ENCODE results near the gene ARHGAP4.

The ARHGAP4 gene

DNA sequence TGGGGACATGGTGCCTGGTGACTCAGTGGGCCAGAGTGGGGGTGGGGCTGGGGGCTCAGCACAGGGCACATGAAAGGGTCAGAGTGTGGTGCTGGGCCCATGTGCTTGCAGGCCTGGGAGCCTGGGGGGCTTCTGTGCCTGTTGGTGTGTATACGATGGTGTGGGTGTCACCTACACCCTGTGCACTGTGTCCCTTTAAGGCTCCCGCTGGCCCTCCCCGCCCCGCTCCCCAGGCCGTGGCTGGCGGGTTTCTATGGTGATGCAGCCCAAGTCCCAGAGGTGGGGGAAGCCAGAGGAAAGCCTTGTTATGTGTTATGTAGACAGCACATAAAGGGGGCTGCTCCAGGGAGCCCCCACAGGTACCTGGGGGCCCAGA, 45.6 kb downstream of the ARHGAP4 start:
- no peak for DNase-seq (ENCODE audit: low read depth)

DNA sequence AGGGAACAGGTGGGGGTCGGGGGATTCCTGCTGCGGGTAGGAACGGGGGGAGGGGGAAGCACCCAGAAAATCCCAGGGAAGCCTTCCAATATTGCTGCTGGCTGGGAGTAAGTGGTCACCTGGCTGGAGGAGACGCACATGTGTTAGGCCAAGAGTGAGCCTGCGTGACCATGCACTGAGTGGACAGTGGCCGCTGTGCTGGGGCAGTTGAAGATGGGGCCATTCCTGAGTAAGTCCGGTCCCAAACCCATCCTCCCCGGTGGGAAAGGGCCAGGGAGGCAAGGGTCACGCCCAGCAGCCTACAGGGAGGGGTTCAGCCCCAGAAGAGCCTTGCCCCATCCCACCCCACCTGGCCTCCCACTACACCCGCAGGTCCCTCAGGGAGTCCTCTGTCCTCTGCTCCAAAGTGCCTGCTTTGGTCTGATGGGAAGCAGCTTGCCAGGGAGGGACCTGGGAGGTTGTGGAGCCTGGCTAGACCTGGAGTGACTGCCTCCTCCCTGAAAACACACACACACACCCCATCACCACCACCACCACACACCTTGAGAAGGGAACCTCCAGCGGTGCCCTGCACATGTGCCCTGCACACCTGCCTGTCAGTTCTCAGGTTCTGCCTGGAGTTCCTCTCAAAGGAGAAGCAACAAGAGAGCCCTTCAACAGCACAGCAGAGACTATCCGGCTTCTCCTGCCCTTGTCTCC, 46.2 kb downstream of the ARHGAP4 start:
- no peak for DNase-seq (ENCODE audit: low read depth)

DNA sequence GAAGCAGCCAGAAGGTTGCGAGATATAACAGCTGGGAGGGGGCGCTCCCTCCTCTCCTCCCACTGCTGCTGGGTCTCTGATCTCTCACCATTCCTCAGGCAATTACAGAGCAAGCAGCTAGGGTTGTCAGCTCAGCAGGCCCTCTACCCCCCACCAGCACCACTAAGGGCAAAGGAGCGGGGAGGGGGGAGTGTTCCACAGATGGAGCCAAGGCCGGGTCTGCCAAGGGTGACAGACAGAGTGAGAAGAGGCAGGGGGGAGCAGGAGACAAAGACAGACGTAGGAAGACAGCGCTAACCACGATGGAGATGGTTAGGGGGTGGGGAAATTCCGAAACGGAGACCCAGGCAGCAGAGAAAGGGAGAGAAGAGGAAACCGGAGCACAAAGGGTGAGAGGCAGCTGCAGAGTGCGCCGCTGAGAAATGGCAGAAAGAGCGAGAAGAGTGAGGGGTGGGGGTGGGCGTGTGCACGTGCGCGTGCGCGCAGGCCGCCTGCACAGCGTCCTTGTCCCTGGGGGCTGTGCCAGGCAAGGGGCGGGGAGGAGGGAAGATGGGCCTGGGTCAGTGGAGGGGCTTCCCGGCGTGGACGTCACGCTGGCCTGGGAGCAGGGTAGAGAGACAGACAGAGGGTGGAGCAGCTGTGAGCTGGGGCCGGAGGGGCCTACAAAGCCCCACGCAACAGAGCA, 47.0 kb downstream of the ARHGAP4 start:
- DNase-seq (ENCODE audit: low read depth): no peak

DNA sequence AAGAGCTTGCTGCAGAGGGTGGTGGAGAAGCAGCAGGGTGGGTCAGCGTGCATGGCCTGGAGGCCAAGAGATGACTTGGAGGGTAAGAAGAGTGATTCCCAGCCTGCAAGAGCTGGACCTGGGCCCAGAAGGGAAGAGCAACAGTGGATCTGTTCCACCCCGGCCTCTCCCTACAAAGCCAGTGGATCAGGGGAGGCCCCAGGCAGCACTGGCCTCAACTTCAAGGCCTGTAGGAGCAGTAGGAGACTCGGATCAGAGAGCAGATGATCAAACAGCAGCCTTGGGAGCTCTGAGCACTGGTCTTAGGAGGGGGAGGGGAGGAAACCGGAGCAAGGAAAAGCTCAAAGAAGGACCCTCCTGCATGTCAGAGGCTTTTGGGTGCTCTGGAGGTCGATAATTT, 47.7 kb downstream of the ARHGAP4 start:
- no peak for DNase-seq (ENCODE audit: low read depth)

DNA sequence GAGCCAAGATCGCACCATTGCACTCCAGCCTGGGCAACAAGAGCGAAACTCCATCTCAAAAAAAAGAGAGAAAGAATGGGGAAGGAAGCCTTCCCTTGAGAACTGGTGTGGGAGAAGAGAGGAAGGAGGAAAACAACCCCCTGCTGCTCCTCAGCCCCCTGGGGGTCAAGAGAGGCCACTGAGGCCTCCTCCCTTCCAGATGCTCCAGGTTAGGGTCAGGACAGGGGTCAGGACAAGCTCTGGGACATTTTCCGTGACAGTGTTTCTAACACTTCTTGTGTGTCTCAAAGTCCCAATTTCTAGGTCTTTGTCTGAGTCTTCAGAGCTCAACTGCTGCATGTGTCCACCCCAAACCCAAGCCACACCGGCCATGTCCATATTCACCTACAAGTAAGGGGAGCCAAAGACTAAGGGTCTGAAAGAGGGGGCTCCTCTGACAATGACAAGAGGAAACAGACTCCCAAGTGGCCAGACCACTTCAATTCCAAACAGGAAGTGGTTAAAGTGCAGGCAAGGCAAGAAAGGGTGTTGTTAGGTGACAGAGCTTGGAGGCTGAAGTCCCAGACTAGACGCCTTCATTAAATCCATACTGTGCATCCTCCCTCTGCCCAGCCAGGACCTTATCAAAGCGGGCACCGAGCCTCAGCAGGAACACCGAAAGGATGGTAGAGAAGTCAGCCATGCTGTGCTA, 48.3 kb downstream of the ARHGAP4 start:
- DNase-seq (ENCODE audit: low read depth): no peak

DNA sequence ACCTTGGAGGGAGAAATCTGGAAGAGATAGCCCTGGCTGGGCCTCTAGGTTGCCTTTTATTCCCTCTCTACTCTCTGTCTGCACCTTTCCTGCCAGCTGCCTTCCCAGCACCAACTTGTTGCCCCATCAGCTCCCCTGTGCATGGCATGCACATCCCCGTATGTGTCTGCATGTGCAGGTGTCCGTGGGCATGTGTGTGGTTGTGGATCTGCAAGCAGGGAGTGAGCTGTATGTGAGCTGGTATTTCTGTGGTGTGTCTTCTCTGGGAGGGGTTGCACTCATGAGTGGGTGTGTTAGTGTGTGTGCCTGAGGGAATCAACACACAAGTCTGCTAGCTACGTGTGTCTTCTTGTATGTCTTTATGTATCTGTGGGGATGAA, 50.0 kb downstream of the ARHGAP4 start:
- DNase-seq (ENCODE audit: low read depth): no peak

DNA sequence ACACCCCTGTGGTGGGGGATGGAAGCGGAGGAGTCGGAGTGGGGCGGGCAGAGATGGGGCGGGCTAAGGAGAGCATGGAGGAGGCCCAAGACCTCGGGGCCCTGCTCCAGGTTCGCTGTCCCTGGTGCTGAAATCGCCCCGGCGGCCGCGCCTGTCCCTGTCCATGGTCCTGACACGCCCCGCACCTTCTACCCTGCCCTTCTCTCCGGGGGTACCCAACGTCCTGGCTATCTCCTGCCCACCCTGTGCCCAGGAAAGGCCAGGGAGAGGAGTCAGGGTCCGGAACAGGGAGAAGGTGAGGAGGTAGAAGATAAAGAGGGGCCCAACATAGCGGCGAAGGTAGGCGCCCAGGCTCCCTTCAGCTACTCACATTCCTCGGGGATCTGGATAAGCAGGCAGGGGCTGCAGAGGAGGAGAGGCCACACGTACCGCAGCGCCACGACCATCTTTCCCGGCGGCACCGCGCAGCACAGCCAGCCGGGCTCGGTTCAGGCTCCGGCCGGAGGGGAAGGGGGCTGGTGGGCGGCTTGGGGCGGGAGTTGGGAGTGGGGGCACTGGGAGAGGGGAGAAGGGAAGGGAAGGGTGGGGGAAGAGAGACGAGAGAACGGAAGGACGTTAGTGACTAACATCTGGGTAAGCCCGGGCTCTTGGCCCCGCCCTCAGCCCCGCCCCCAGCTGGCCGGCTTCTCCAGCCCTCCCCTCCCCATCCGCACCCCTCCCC, 50.5 kb downstream of the ARHGAP4 start:
- peak; percentile 5 for DNase-seq (ENCODE audit: low read depth)

DNA sequence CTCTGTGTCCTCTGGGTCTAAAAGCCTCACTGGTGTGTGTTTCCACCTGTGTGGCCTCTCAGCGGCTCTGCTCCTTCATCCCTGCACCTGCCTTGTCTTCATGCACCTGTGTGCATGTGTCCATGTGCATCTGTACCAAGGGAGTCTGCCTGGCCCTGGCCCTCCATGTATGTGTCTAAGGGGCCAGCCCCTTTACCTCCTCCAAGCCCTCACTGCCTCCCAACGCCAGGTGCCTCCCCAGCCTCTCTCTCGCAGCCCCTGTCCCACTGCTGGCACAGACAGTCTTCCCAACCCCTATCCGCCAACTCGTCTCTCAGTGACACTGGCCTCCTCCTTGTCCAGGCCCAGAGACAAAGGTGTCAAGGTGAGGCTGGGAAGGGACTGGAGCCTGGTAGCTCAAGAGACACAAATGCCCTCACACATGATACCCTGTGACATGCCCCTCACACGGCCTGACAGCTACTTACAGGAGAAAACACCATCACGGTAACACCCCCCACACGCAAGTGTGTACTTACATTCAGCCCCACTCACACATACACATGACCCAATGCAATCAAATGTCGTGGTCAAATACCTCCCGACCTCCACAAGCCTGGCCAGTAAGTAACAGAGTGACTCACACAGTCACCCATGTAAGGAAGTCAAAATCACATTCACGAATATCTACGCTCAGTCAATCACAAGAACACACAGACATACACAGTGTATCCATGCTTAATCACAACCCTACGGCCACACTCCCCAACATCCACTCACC, 51.5 kb downstream of the ARHGAP4 start:
- peak; percentile 7 for DNase-seq (ENCODE audit: low read depth)

DNA sequence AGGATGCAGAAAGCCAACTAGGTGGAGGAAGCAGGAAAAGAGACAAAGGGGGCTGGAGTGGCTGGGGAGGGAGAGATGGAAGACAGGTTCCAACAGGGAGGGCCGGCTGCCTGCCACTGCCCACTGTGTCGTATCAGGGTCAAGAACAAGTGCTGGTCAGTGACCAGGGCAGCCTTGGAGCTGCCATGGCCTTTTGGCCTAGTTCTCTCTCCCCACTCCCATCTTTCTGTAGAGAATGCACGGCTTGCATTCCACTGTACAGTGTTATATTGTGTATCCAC, 52.0 kb downstream of the ARHGAP4 start:
- DNase-seq (ENCODE audit: low read depth): no peak

DNA sequence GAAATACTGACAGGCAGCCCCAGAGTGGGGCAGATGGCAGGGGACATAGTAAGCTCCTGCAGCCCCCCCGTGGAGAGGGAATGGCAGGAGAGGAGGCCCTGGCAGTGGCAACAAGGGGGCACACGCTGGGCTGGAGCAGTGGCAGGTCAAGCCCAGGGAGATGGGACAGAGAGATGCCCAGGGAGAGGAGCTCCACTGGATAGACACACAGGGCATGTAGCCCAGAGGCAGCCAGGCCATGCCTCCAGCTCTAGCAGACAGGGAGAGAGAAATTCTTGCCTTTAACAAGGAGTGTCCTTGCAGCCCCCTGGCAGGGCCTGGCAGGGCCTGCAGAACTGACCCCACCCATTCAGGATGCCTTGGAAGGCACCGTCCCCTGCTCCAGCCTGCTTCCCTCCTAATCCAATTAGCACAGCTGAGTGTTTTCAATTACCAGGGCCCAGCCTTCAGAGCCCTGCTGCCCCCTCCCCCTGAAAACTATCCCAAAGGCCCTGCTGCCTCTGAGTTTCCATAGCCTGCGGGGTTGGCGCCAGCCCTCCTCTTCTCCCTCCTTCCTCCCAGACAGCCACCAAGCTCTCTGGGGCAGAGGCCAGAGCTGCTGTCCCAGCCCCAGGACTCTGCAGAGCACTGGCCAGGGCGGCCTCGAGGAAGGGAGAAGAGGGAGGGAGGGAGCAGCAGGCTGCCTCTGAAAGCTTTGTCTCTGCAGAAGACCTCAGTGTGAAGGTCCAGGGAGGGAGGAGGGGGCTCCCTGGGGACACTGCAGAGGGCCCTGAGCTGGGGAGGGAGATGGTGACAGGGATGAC, 52.6 kb downstream of the ARHGAP4 start:
- no peak for DNase-seq (ENCODE audit: low read depth)

DNA sequence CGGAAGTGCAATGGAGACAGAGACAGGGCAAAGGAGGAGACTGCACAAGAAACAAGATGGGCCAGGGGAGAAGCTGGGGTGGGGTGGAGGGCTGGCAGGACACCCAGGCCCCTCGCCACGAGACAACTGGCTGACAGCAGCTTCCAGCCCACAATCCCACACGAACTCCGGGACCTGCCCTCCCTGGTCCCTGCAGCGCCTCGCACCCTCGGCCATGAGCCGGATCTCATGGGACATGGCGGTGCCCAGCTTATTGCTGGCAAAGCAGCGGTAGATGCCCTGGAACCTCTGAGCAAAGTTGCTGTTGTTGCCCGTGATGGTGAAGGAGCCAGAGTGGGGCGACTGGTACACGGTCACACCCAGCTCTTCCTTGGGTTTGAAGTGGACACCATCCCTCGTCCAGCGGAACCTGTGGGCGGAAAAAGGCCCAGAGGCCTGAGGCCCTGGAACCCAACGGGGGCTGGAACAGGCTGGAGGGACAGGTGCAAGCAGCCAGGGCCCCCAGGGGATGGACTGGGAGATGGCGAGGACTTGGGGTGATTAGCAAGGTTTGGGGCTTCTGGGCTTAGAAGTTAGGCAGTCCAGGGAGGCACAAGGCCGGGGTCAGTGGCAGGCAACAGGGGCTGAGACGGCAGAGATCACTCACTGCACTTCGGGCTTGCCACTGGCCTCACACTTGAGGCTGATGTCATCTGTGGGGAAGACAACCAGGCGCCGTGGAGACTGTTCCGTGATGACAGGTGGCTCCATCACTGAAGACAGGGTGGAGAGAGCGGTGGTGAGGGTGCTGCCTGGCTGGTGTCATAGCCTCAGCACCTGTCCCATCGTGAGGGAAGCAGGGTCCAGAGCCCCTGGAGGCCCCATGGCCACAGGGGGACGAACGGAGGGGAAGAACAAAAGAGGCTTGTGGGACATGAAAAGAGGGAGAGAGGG, 53.9 kb downstream of the ARHGAP4 start:
- DNase-seq (ENCODE audit: low read depth): no peak

DNA sequence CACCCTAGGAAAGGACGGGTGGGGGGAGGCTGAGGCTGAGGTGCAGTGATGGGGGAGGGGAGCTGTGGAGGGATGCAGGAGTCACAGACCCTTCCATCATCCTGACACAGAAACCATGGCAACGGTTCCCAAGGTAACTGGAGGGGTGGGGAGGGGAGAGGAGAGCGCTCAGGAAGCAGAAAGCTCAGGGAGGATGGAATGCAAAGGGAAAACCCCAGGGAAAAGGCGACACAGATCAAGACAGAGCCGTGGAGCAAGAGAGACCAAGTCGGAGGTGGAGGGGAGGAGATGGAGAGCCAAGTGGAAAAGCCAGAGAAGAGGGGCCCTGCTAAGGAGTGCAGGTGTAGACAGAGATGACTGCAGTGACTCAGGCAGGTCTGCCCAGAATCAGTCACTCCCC, 54.6 kb downstream of the ARHGAP4 start:
- no peak for DNase-seq (ENCODE audit: low read depth)

DNA sequence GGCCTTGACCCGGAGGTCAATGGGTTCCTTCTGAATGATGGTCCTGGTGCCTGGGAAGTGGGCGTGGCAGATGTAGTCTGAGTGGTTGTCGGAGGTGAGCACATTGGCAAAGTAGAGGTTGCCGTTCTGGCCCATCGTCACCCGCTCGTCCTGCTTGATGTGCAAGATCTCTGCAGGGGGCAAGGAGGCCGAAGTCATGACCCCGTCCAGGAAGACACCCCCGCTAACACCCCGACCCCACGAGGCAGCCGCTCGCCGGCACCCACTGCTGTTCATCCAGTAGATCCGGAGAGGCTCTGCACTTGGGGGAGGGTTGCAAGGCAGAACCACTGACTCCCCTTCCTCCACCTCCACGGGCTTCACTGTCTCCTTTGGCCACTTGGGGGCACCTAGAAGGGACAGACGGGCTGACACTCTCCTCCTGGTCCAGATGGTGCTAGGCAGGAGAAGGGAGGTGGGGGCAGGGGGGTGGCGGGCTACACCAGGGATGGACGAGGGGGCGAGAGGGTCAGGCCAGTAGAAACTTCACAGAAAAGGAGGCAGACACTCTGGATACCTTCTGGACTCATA, 55.2 kb downstream of the ARHGAP4 start:
- DNase-seq (ENCODE audit: low read depth): no peak

DNA sequence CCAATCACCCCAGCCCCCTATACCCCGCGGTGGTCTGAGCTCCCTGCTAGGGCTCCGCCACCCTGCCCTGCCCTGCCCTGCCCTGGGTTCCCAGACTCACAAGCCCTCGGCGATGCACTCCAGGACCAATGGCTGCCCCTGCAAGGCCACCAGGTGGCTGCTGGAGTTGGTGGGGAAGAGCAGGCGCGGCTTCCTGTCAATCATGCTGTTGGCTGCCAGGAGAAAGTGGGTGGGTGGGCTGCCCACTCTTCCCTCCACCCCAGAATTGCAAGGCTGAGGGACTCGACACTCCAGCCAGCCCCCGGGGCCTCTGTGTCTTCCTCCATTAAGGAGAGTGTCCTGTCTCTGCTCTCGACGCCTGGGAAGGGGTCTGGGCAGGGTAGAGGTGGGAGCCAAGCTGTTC, 55.8 kb downstream of the ARHGAP4 start:
- DNase-seq (ENCODE audit: low read depth): no peak

DNA sequence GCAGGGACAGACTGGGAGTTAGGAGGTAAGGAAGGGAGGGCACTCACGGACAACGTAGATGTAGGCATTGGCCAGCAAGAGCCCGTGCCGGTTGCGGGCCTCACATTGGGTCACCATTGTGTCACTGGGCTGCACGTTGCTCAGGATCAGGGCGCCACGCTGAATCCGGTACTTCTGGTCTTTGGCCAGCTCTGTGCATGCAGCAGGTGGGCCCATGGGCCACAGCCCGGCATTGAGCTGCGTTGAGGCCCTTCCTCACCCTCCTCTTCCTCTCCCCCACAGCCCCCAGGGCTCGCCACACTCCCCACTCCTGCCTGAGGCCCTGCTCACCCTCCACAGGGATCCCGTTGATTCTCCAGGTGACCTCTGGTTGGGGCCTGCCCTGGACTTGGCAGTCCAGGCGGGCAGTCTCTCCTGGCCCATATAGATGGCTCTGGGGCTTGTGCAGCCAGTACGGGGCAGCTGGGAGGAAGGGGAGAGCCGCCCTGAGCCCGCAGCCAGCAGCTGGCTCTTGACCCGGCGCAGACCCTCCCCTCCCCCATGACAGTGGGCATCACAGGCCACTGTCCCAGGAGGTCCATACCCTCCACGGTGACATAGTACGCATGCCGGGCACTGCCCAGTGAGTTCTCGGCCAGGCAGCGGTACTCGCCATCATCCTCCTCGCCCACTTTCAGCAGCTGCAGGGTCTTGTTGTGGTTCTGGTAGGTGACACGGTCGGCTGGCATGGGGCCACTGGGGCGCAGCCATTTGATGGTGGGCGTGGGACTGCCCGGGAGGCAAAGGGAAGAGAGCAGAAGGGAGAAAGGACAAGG, 56.4 kb downstream of the ARHGAP4 start:
- no peak for DNase-seq (ENCODE audit: low read depth)

DNA sequence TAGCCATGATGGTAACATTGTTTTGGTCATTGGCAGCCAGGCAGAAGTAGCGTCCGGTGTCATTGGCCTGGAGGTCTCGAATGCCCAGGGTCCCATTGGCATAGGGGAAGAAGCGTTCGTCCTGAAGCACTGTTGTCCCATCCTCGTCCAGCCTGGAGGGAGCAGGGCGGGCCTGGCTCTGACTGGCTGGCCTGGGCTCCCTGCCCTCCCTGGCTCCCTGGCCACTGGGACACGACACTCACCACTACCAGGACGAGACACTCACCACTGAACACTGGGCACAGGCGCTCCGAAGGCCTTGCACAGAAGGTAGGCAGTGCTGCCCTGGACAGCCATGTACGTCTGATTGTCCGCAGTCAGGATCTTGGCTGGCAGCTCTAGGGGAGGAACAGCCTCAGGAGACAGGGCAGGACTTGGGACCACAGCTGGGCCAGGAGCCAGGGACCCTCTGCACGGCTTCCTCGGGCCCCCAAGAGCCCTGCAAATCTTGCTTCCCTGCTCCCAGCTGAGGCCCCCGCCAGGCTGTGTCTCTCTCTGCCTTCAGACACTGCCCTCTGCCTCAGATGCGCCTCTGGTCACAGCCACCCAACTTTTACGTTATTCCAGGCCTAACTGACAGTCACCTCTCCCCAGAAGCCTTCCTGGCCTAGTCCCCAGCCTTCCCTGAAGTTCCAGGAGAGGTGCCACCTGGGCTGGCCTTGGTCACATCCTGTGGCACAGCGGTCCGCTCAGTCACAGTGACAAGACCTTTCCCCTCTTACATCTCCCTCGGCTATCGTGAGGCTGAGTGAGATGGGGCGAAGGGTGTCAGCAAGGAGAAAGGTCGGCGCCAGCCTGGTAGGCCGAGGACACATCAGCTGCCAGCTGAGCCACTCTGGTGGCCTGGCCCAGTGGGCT, 57.2 kb downstream of the ARHGAP4 start:
- no peak for DNase-seq (ENCODE audit: low read depth)

DNA sequence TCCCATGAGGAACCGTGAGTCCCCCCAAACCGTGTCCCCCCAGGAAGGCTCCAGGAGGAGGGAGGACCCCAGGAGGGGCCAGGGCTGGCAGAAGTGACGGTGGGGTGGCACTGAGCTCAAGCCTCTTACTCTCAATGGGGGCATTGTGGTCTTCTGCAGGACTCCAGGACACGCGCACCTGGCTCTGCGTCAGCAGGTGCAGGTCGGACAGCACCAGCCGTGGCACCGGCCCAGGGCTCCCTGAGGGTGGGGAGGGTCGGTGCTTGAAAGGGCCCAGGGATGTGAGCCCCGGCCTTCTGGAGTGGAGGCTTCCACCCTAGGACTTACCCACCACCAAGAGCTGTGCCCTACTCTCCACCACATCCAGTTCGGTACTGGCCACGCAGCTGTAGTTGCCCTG, 58.4 kb downstream of the ARHGAP4 start:
- no peak for DNase-seq (ENCODE audit: low read depth)

DNA sequence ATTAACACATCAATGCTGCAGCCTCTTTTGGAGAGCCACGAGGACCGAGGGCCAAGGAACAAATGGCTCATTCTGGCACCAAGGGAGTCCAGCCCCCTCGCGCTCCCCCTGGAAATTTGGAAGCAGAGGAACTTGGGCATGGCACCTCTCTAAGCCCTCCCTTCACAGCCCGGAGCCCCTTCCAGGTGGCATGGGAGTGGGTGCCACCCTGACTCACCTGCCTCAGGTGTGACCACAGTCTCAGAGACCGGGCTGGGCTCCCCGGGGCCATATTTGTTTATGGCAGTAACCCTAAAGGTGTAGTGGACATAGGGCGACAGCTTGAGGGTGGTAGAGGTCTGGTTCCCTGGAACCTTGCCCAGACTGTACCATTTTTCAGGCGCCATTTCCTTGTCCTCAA, 58.9 kb downstream of the ARHGAP4 start:
- DNase-seq (ENCODE audit: low read depth): no peak

Data from iris pigment epithelial cell (primary cell).